ENCODE results near the gene ADRM1. TPM values are rescaled to one million over a fixed set of nuclear protein-coding genes. Genes with fewer than 3 reads are reported as not detected.

Gene ADRM1
- total RNA-seq, 1 donor from 2014 or later = 52.3 TPM

- Mint-ChIP-seq H3K4me3 (no peak overlapping the region), H3K27ac (no peak overlapping the region), H3K9me3 (no peaks in the 10 kb centered on the region), H3K36me3 (peaks cover 9% of the 10 kb centered on the region), H3K4me1 (no peaks in the 10 kb centered on the region), H3K27me3 (ENCODE audit: insufficient read depth, low read depth) (peaks cover 5% of the 10 kb centered on the region)
- H3K27ac ChIP-seq = no peak overlapping the region
- H3K4me3 ChIP-seq = no peak overlapping the region
- no peaks in the 10 kb centered on the region for H3K4me1 ChIP-seq
- no peak overlapping the region for H3K4me2 ChIP-seq
- H3F3A ChIP-seq (ENCODE audit: low read depth) = peaks cover 4% of the 10 kb centered on the region
- no peaks in the 10 kb centered on the region for H3K9me3 ChIP-seq (ENCODE audit: low read depth)
- no peak for DNase-seq (ENCODE audit: low spot score)
- no peak for TF ChIP-seq CTCF (IDR thresholded peaks at IDR 0.05)
- no peak for TF ChIP-seq EZH2 (IDR thresholded peaks at IDR 0.05)
- no peak for TF ChIP-seq EZH2phosphoT487 (IDR thresholded peaks at IDR 0.05)
- H4K20me1 ChIP-seq (ENCODE audit: low read depth) = no peaks in the 10 kb centered on the region
- H3K36me3 ChIP-seq = no peaks in the 10 kb centered on the region
- no peaks in the 10 kb centered on the region for H3K27me3 ChIP-seq
- no peaks in the 10 kb centered on the region for H3K79me2 ChIP-seq (ENCODE audit: low read depth)
- no peak overlapping the region for H3K9ac ChIP-seq
- H2AFZ ChIP-seq (replicated peaks) = no peak overlapping the region
Observed at GRCh38 chr20:62342910-62343309, 40.1 kb downstream of the ADRM1 start.

- Mint-ChIP-seq H3K36me3 (peaks cover 15% of the 10 kb centered on the region), H3K27ac (no peak overlapping the region), H3K27me3 (ENCODE audit: insufficient read depth, low read depth) (peaks cover 7% of the 10 kb centered on the region), H3K4me3 (no peak overlapping the region), H3K9me3 (peaks cover 4% of the 10 kb centered on the region), H3K4me1 (no peaks in the 10 kb centered on the region)
- H3K9ac ChIP-seq = no peak overlapping the region
- H3F3A ChIP-seq (ENCODE audit: low read depth) = peaks cover 4% of the 10 kb centered on the region
- no peak overlapping the region for H3K4me2 ChIP-seq
- no peak overlapping the region for H3K4me3 ChIP-seq
- no peak for DNase-seq (ENCODE audit: low spot score)
- no peaks in the 10 kb centered on the region for H3K4me1 ChIP-seq
- H3K36me3 ChIP-seq = no peaks in the 10 kb centered on the region
- no peak overlapping the region for H3K27ac ChIP-seq
- no peaks in the 10 kb centered on the region for H4K20me1 ChIP-seq (ENCODE audit: low read depth)
- no peaks in the 10 kb centered on the region for H3K27me3 ChIP-seq
- H3K9me3 ChIP-seq (ENCODE audit: low read depth) = no peaks in the 10 kb centered on the region
- TF ChIP-seq CTCF (IDR thresholded peaks at IDR 0.05) = no peak
- no peaks in the 10 kb centered on the region for H3K79me2 ChIP-seq (ENCODE audit: low read depth)
- no peak overlapping the region for H2AFZ ChIP-seq (replicated peaks)
Observed at GRCh38 chr20:62344092-62344491, 41.3 kb downstream of the ADRM1 start.

GRCh38 chr20:62344782-62345181, 42.0 kb downstream of the ADRM1 start:
- Histone ChIP-seq H2AFZ (replicated peaks) (no peak overlapping the region), H3K79me2 (ENCODE audit: low read depth) (no peaks in the 10 kb centered on the region), H3F3A (ENCODE audit: low read depth) (no peaks in the 10 kb centered on the region), H4K20me1 (ENCODE audit: low read depth) (no peaks in the 10 kb centered on the region), H3K4me1 (no peaks in the 10 kb centered on the region), H3K4me3 (no peak overlapping the region), H3K4me2 (no peak overlapping the region), H3K27ac (no peak overlapping the region), H3K9ac (no peak overlapping the region), H3K27me3 (no peaks in the 10 kb centered on the region), H3K36me3 (no peaks in the 10 kb centered on the region), H3K9me3 (ENCODE audit: low read depth) (no peaks in the 10 kb centered on the region)
- H3K27ac Mint-ChIP-seq = no peak overlapping the region
- no peaks in the 10 kb centered on the region for H3K4me1 Mint-ChIP-seq
- H3K27me3 Mint-ChIP-seq (ENCODE audit: insufficient read depth, low read depth) = peaks cover 8% of the 10 kb centered on the region
- H3K4me3 Mint-ChIP-seq = no peak overlapping the region
- H3K36me3 Mint-ChIP-seq = peaks cover 18% of the 10 kb centered on the region
- no peak for TF ChIP-seq EZH2phosphoT487 (IDR thresholded peaks at IDR 0.05)
- TF ChIP-seq EZH2 (IDR thresholded peaks at IDR 0.05) = no peak
- TF ChIP-seq CTCF (IDR thresholded peaks at IDR 0.05) = no peak
- peaks cover 7% of the 10 kb centered on the region for H3K9me3 Mint-ChIP-seq
- DNase-seq (ENCODE audit: low spot score) = no peak

Data from neural progenitor cell (in vitro differentiated cells).